Measurements from ENCODE around the gene SRSF8.
A peak's percentile ranks its signal among the peaks of the same experiment; 100 is the strongest.

SRSF8 gene

GRCh38 chr11:95100856-95101507 lies 34.3 kb downstream of the SRSF8 start:
- 100% methylated on average over 1 of the region's 6 CpGs for WGBS (ENCODE audit: insufficient coverage)
- no peak overlapping the region for H3K27ac ChIP-seq (ENCODE audit: insufficient read depth in 1 of 2, low read depth in 1 of 2, low read length in 2 of 2, poor library complexity in 1 of 2, severe bottlenecking in 2 of 2)
- H3K27me3 ChIP-seq (replicated peaks in 2 of 5; ENCODE audit: control insufficient read depth in 4 of 5, insufficient read depth in 5 of 5, low read length in 4 of 5): no peaks in the 10 kb centered on the region
- H3K4me3 ChIP-seq (ENCODE audit: control insufficient read depth in 1 of 7, extremely low read depth in 1 of 7, insufficient read depth in 4 of 7, low read depth in 2 of 7, low read length in 6 of 7): no peak overlapping the region
- POLR2A ChIA-PET: no interaction called here
- peaks cover 0 to 2% (median 0%) of the 10 kb centered on the region in 4 experiments for H3K4me1 ChIP-seq (ENCODE audit: control extremely low read depth in 1 of 4, control insufficient read depth in 4 of 4, insufficient read depth in 4 of 4, low read length in 3 of 4)
- H3K9me3 ChIP-seq (ENCODE audit: control extremely low read depth in 1 of 5, control insufficient read depth in 4 of 5, insufficient read depth in 2 of 5, low read depth in 1 of 5, low read length in 4 of 5): no peaks in the 10 kb centered on the region
- CTCF ChIA-PET: interaction anchor here (1.2 to 8.9 kb wide), 2 partner anchors 9 to 33 kb away, joined by 4 to 64 read pairs; partner anchors contain the start of gene ENDOD1
- DNase-seq: no peak
- peaks cover 0 to 2% (median 0%) of the 10 kb centered on the region in 4 experiments for H3K36me3 ChIP-seq (ENCODE audit: control insufficient read depth in 4 of 4, insufficient read depth in 4 of 4, low read length in 3 of 4)

GRCh38 chr11:95101935-95102334 lies 35.2 kb downstream of the SRSF8 start:
- no CpG with 5 or more reads among the region's 1 CpG for WGBS (ENCODE audit: insufficient coverage)
- DNase-seq: no peak
- no peaks in the 10 kb centered on the region for H3K9me3 ChIP-seq (ENCODE audit: control extremely low read depth in 1 of 5, control insufficient read depth in 4 of 5, insufficient read depth in 2 of 5, low read depth in 1 of 5, low read length in 4 of 5)
- no peaks in the 10 kb centered on the region for H3K27me3 ChIP-seq (replicated peaks in 2 of 5; ENCODE audit: control insufficient read depth in 4 of 5, insufficient read depth in 5 of 5, low read length in 4 of 5)
- peaks cover 0 to 2% (median 0%) of the 10 kb centered on the region in 4 experiments for H3K36me3 ChIP-seq (ENCODE audit: control insufficient read depth in 4 of 4, insufficient read depth in 4 of 4, low read length in 3 of 4)
- H3K4me3 ChIP-seq (ENCODE audit: control insufficient read depth in 1 of 7, extremely low read depth in 1 of 7, insufficient read depth in 4 of 7, low read depth in 2 of 7, low read length in 6 of 7): no peak overlapping the region
- ChIA-PET CTCF (interaction anchor here (0.9 to 8.9 kb wide), 4 partner anchors 9 to 479 kb away, joined by 3 to 64 read pairs (median 4); partner anchors contain the start of gene ENDOD1), POLR2A (no interaction called here)
- no peak overlapping the region for H3K27ac ChIP-seq (ENCODE audit: insufficient read depth in 1 of 2, low read depth in 1 of 2, low read length in 2 of 2, poor library complexity in 1 of 2, severe bottlenecking in 2 of 2)
- peaks cover 0 to 2% (median 0%) of the 10 kb centered on the region in 4 experiments for H3K4me1 ChIP-seq (ENCODE audit: control extremely low read depth in 1 of 4, control insufficient read depth in 4 of 4, insufficient read depth in 4 of 4, low read length in 3 of 4)

GRCh38 chr11:95102733-95103132 lies 36.0 kb downstream of the SRSF8 start:
- Histone ChIP-seq H3K27ac (ENCODE audit: insufficient read depth in 1 of 2, low read depth in 1 of 2, low read length in 2 of 2, poor library complexity in 1 of 2, severe bottlenecking in 2 of 2) (no peak overlapping the region), H3K9me3 (ENCODE audit: control extremely low read depth in 1 of 5, control insufficient read depth in 4 of 5, insufficient read depth in 2 of 5, low read depth in 1 of 5, low read length in 4 of 5) (no peaks in the 10 kb centered on the region), H3K4me3 (ENCODE audit: control insufficient read depth in 1 of 7, extremely low read depth in 1 of 7, insufficient read depth in 4 of 7, low read depth in 2 of 7, low read length in 6 of 7) (no peak overlapping the region), H3K27me3 (replicated peaks in 2 of 5; ENCODE audit: control insufficient read depth in 4 of 5, insufficient read depth in 5 of 5, low read length in 4 of 5) (no peaks in the 10 kb centered on the region), H3K36me3 (ENCODE audit: control insufficient read depth in 4 of 4, insufficient read depth in 4 of 4, low read length in 3 of 4) (peaks cover 0 to 2% (median 0%) of the 10 kb centered on the region in 4 experiments), H3K4me1 (ENCODE audit: control extremely low read depth in 1 of 4, control insufficient read depth in 4 of 4, insufficient read depth in 4 of 4, low read length in 3 of 4) (peaks cover 0 to 2% (median under 1%) of the 10 kb centered on the region in 4 experiments)
- POLR2A ChIA-PET: interaction anchor here (0.7 kb wide), 1 partner anchor 9 kb away, joined by 3 read pairs; no protein-coding TSS in a partner anchor
- DNase-seq: peak in 1 of 3 donors; percentile 21
- 100% methylated on average over 1 of the region's 2 CpGs for WGBS (ENCODE audit: insufficient coverage)
- CTCF ChIA-PET: interaction anchor here (0.9 to 8.9 kb wide), 6 partner anchors 10 to 480 kb away, joined by 3 to 64 read pairs (median 3); partner anchors contain the start of gene ENDOD1

DNA sequence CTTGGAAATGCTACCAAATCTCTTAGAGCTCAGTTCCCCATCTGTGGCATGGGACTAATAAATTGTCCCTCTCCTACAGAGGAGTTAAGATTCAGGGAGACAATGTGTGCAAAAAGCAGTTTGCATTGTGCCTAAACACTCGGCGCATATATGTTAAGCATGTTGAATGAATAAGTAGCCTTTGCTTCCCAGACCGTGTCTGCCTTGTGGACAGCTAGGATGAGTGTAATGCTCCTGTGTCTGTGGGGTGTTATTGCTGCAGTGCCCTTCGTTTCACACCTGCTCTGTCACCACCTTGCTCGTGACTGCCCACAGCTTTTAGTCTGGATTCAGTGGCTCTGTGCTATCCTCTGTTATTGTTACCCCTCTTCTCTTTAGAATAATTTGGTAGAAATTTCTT lies 37.0 kb downstream of the SRSF8 start:
- WGBS (ENCODE audit: insufficient coverage): 91% methylated on average over 4 of the region's 5 CpGs
- DNase-seq: no peak
- H3K4me3 ChIP-seq (ENCODE audit: control insufficient read depth in 1 of 7, extremely low read depth in 1 of 7, insufficient read depth in 4 of 7, low read depth in 2 of 7, low read length in 6 of 7): no peak overlapping the region
- H3K27ac ChIP-seq (ENCODE audit: insufficient read depth in 1 of 2, low read depth in 1 of 2, low read length in 2 of 2, poor library complexity in 1 of 2, severe bottlenecking in 2 of 2): no peak overlapping the region
- H3K9me3 ChIP-seq (ENCODE audit: control extremely low read depth in 1 of 5, control insufficient read depth in 4 of 5, insufficient read depth in 2 of 5, low read depth in 1 of 5, low read length in 4 of 5): no peaks in the 10 kb centered on the region
- ChIA-PET CTCF (interaction anchor here (0.9 to 8.9 kb wide), 5 partner anchors 9 to 37 kb away, joined by 3 to 64 read pairs (median 3); partner anchors contain the start of gene ENDOD1), POLR2A (interaction anchor here (0.7 kb wide), 1 partner anchor 8 kb away, joined by 3 read pairs; no protein-coding TSS in a partner anchor)
- peaks cover 0 to 2% (median 0%) of the 10 kb centered on the region in 4 experiments for H3K36me3 ChIP-seq (ENCODE audit: control insufficient read depth in 4 of 4, insufficient read depth in 4 of 4, low read length in 3 of 4)
- no peaks in the 10 kb centered on the region for H3K27me3 ChIP-seq (replicated peaks in 2 of 5; ENCODE audit: control insufficient read depth in 4 of 5, insufficient read depth in 5 of 5, low read length in 4 of 5)
- H3K4me1 ChIP-seq (ENCODE audit: control extremely low read depth in 1 of 4, control insufficient read depth in 4 of 4, insufficient read depth in 4 of 4, low read length in 3 of 4): peaks cover 5 to 11% (median 9%) of the 10 kb centered on the region in 4 experiments

GRCh38 chr11:95104121-95104830 lies 37.6 kb downstream of the SRSF8 start:
- no peaks in the 10 kb centered on the region for H3K9me3 ChIP-seq (ENCODE audit: control extremely low read depth in 1 of 5, control insufficient read depth in 4 of 5, insufficient read depth in 2 of 5, low read depth in 1 of 5, low read length in 4 of 5)
- H3K36me3 ChIP-seq (ENCODE audit: control insufficient read depth in 4 of 4, insufficient read depth in 4 of 4, low read length in 3 of 4): peaks cover 0 to 2% (median 0%) of the 10 kb centered on the region in 4 experiments
- DNase-seq: no peak
- ChIA-PET CTCF (interaction anchor here (1.3 to 8.9 kb wide), 2 partner anchors 8 to 12 kb away, joined by 3 to 64 read pairs; partner anchors contain the start of gene ENDOD1), POLR2A (no interaction called here)
- H3K4me3 ChIP-seq (ENCODE audit: control insufficient read depth in 1 of 7, extremely low read depth in 1 of 7, insufficient read depth in 4 of 7, low read depth in 2 of 7, low read length in 6 of 7): no peak overlapping the region
- no peak overlapping the region for H3K27ac ChIP-seq (ENCODE audit: insufficient read depth in 1 of 2, low read depth in 1 of 2, low read length in 2 of 2, poor library complexity in 1 of 2, severe bottlenecking in 2 of 2)
- peaks cover 6 to 17% (median 12%) of the 10 kb centered on the region in 4 experiments for H3K4me1 ChIP-seq (ENCODE audit: control extremely low read depth in 1 of 4, control insufficient read depth in 4 of 4, insufficient read depth in 4 of 4, low read length in 3 of 4)
- H3K27me3 ChIP-seq (replicated peaks in 2 of 5; ENCODE audit: control insufficient read depth in 4 of 5, insufficient read depth in 5 of 5, low read length in 4 of 5): no peaks in the 10 kb centered on the region
- WGBS (ENCODE audit: insufficient coverage): 97% methylated on average over 4 of the region's 6 CpGs

DNA sequence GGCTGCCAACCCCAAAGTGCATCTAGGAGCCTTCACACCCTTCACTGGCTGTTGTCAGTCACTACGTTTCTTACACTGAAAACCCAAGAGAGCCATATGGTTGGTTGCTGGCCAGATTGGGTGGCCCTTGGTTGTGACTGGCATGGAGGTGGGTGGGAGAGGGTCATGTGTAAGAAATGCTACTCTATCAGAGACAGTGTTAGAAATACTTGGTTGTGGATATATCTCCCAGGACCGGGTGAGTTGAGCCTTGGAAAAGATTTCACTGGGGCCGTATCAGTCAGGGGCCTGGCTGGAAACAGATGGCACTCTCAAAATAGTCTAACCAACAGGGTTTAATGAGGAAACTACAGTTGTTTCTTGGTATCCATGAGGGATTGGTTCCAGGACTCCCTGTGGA lies 38.1 kb downstream of the SRSF8 start:
- Histone ChIP-seq H3K27ac (ENCODE audit: insufficient read depth in 1 of 2, low read depth in 1 of 2, low read length in 2 of 2, poor library complexity in 1 of 2, severe bottlenecking in 2 of 2) (no peak overlapping the region), H3K4me1 (ENCODE audit: control extremely low read depth in 1 of 4, control insufficient read depth in 4 of 4, insufficient read depth in 4 of 4, low read length in 3 of 4) (peaks cover 6 to 23% (median 14%) of the 10 kb centered on the region in 4 experiments), H3K9me3 (ENCODE audit: control extremely low read depth in 1 of 5, control insufficient read depth in 4 of 5, insufficient read depth in 2 of 5, low read depth in 1 of 5, low read length in 4 of 5) (no peaks in the 10 kb centered on the region), H3K4me3 (ENCODE audit: control insufficient read depth in 1 of 7, extremely low read depth in 1 of 7, insufficient read depth in 4 of 7, low read depth in 2 of 7, low read length in 6 of 7) (no peak overlapping the region), H3K27me3 (replicated peaks in 2 of 5; ENCODE audit: control insufficient read depth in 4 of 5, insufficient read depth in 5 of 5, low read length in 4 of 5) (no peaks in the 10 kb centered on the region), H3K36me3 (ENCODE audit: control insufficient read depth in 4 of 4, insufficient read depth in 4 of 4, low read length in 3 of 4) (peaks cover 0 to 2% (median 0%) of the 10 kb centered on the region in 4 experiments)
- WGBS (ENCODE audit: insufficient coverage): 100% methylated on average over 2 of the region's 3 CpGs
- ChIA-PET POLR2A (no interaction called here), CTCF (interaction anchor here (8.9 kb wide), 1 partner anchor 12 kb away, joined by 64 read pairs; the partner anchor contains the start of gene ENDOD1)
- DNase-seq: no peak
